DMS 273 (cell line): ENCODE measurements around the gene RNF213.
"Not testable (repeated sequence)": the region's sequence is repeated elsewhere in the genome, so short reads cannot be mapped to it uniquely, and the experiment has no call there.

Source experiments
- DNase-seq: peaks from one replicate; lab custom pipeline; 2025; ENCODE audit not compliant: unreplicated experiment; lab: John Stamatoyannopoulos, UW

The RNF213 gene

DNA sequence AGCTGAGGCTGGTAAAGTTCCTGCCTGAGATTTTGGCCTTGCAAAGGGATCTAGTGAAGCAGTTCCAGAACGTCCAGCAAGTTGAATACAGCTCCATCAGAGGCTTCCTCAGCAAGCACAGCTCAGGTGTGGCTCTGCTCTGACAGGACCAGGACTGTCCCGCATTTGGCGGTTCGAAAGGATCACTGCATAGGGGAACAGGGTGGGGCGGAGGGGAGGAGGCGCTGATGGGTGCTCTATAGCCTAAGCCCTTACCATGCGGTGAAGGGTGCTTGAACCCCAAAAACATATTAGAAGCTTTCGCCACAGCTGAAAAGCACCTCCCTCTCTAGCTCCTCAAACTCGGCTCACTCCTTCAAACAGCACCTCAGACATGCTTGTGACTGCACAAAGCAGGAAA is 124.4 kb downstream of the RNF213 start:
- DNase-seq = no peak

DNA sequence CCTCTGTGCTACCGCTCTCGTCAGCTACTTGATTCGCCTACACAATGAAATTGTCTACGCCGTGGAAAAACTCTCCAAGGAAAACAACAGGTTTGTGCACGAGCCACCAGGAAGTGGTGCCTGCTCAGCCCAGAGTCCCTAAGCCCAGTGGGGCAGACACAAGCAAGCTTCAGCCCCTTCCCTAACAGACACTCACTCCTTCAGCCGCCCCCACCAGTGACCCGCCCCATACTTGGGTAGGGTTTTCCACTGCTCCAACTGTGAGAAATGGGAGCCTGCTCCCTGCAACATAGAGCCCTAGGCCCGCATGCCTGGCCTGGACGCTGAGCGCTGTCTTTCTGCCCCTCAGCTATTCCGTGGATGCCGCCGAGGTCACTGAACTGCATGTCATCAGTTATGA is 125.7 kb downstream of the RNF213 start:
- no peak for DNase-seq

DNA sequence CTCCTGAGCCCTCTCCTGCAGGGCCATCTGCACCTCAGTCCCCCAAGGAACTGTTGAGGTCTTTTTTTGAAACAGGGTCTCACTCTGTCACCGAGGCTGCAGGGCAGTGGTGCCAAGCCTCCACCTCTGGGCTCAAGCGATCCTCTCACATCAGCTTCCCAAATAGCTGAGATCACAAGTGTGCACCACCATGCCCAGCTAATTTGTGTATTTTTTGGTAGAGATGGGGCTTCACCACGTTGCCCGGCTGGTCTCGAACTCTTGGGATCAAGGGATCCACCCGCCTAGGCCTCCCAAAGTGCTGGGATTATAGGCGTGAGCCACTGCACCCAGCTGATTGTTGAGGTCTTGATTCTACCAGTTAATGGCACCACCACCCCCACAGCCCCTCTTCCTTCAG is 126.4 kb downstream of the RNF213 start:
- no peak for DNase-seq

DNA sequence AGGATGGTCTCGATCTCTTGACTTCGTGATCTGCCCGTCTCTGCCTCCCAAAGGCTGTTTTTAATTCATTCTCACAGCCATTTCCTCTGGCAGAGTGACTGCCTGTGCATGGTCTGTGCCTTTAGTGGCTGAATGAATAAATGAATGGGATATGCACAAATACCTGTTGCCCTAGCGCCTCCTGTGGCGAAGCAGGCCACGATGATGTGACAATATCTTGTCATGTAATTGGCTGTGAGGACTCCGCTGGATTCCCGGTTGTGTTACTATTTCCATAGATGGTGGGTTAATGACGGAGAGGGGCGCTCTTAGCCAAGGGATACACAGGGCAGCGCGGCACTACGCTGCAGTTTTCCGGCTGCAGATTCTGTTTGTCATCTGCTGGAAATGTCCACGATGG is 127.5 kb downstream of the RNF213 start:
- no peak for DNase-seq

DNA sequence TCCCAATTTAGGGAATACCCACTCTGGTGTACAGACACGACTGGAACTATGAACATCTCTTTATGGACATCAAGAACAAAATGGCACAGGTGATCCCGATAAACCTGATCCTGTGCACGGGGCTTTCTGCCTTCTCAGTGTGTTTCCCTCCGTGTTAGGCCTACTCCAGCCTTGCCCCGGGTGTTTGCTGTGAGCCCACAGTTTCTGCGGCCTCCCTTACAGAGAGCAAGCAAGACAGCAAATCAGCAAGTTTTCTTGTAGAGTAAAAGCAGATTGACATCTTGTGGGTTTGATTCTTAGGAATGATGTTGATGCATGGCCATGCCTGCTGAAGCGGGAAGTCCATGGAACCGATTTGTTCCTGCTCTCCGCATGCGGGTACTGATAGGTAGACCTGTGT is 127.9 kb downstream of the RNF213 start:
- no peak for DNase-seq

DNA sequence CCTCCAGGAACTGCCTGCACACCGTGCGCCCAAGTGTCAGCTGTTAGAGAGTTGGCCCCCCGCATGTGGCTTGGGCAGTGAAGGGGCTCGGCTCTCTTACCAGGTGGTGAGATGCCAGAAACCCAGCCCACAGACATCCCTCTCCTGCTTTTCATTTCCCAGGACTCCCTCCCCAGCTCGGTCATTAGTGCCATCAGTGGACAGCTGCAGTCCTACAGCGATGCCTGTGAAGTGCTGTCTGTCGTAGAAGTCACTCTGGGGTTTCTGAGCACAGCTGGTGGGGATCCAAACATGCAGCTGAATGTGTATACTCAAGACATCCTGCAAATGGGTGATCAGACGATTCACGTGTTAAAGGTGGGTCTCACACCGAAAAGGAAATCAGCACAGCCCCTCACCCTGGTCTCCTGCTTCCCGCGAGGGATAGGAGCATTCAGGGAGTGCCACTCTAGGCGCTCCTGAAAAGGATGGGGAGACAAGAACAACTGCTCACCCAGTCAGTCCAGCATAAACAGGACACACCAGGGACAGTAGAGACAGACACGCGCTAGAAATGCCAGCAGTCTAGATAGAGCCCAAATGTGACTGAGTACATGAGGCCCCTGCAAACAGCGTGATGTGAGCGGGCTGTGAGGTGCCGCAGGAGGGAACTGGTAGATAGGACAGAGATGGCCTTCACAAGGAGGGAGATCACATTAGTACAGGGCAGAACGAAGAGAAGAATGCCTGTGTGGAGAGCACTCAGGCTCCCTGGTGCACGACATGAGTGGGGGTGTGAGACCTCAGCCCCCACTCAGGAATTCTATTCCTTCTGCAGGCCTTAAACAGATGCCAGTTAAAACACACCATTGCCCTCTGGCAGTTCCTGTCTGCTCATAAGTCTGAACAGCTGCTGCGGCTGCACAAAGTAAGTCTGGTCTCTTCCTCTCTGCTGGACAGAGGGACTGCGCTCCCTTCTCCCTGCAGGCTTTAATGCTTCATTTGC is 128.7 kb downstream of the RNF213 start:
- no peak for DNase-seq

DNA sequence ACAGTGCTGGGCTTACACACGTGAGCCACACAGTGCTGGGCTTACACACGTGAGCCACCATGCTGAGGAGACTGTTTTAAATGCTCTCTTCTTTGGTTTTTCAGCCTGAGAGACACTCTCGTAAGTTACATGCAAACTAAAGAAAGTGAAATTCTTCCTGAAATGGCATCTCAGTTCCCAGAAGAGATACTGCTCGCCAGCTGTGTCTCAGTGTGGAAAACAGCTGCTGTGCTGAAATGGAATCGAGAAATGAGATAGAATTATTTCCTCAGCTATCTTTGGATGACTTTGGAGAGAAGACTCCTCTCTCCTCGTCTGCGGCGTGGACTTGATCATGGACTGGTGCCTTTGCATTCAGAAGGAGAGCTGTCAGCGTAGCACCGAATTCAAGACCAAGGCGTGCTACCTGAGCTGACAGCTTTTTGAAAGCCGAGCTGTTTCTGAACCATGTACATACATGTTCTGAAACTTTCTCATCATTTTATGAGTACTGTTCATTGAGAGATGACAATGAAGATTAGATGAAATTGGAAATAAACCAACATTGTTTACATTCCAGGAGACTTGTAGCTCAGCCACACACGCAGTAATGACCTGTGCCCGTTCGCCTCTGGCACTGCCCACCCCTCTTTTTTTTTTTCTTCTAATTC is 132.7 kb downstream of the RNF213 start:
- no peak for DNase-seq

DNA sequence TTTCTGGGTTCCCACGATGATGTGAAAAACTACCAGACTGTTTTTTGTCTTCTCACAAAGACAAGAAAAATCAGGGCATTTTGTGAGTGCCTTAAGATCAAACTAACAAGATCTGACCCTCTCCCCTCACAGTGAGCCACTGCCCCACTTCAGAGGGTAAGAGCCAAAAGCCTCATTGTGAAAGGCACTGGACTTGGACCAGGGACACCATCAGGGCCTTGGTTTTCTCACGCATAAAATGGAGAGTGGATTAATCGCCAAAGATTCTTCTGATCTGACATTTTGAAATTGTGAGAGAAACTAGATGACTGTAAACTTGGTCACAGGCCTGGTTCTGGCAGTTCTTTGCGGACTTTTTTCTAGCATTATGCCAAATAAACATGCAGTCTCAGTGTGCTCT is 133.3 kb downstream of the RNF213 start:
- no peak for DNase-seq

DNA sequence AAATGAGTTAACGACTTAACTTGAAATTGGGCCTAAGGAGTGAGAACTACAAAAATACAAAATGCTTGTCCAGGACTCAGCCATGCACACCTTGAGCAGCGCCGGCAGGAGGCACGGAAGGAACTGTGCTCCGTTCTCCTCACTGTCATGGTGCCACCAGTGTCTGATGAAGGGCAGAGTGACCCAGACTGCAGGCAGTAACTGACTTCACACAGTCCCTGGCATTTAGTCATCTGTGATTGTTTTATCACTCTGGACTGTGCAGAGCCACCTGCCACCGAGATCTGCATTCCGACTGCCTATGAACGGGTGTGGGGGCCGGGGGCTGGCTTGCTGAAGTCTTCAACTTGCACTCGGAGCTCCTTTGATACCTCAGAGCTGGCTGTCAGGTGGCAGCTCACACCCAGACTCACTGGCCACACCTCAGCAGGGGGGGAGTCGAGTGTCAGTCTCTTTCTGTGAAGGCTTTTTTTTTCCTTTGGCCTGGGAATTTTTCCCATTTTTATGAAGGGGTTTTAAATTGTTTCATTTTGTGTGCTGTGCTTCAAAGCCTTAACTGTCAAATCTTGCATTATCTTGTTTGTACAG is 134.1 kb downstream of the RNF213 start:
- DNase-seq = no peak

DNA sequence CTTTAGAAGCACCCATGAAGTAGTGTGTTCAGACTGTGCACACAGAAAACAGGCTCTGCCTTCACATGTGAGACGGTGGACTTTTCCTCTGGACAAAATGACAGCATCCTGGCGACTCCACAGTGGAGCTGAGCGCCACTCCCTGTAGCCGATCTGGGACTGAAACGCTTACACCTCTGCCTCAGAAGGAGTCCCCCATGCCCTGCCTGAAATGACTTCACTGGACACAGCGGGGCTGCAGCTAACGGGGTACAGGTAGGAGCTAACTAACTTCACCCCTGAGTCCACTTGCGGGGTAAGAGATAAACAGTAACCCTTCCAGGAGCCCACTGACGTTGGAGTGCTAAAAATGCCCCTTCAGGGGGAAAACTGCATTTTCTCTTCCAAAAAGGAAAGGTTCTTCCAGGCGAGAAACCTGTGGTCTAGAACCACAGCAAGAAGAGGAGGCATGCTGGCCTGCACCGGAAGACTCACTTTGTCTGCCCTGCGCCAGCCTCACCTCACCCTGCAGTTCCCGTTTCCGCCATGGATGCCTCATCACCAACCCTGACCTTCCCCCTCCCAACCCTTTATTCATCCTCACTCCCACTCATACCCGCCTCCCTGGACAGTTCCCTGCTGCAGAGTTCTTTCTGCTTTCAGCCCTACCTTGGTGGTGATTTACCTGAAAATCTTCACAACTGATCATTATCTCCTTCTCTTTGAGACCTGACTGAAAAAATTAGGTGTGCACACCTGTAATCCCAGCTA is 134.9 kb downstream of the RNF213 start:
- peak; percentile 16 for DNase-seq

DNA sequence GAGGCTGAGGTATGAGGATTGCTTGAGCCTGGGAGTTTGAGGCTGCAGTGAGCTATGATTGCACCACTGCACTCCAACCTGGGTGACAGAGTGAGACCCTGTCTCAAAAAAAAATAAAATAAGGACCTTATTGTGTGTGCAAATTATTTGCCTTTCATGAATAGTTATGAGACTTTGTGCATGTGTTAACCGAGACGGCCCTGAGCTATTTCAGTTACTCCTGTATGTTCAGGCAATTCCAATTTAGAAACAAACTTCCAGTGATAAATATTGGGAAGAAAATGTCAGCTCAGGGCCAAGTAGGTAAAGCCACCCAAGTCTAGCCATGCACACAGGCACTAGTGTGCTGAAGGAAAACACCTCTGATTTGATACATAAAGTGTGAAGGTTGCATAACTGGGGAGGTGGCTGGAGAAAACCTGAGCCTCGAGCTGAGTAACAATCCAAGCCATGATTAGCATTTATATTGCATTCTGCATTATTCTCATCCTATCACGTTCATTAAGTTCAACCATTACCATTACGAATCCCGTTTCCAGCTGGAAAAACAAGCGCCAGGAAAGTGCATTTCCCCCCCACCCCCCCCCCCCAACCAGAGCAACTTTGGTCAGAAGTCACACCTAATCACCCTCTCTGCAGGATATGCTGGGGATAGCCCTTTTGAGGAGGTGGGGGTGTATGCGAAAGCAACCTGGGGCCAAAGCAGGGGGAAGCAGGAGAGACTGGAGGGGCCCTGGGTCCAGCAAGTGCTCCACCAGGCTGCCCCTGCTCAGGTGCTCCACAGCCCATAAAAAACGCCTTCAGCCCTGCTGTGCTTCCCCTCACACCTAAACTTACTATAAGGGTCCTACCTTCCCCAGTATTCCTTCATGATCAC is 135.7 kb downstream of the RNF213 start:
- no peak for DNase-seq

DNA sequence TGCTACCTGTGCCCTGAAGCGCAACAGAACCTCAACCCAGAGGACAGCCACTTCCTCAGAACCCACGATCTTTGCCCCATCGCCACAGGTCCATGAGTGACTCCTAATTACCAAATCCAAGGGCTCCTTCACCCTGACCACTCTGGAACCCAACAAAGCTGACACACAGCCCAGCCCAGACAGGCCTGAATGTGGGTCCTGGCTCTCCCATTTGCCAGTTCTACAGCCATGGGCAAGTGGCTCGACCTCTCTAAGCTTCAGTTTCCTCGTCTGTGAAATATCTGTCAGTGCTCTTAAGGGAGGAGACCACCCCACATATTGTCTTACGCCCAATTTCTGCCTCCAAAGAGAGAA is 136.4 kb downstream of the RNF213 start:
- DNase-seq = no peak

DNA sequence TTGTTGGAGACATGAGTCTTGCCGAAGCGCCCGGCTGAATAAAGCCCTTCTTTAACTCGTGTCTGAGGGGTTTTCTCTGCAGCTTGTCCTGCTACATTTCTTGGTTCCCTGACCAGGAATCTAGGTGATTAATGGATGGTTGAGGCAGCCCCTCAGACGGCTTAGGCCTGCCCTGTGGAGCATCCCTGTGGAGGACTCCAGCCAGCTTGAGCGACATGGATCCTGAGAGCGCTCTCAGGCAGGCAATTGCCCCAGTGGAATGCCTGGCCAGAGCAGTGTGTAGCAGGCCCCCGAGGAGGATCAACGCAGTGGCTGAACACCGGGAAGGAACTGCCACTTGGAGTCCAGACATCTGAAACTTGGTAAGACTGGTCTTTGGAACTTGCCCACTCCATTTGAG is 137.0 kb downstream of the RNF213 start:
- DNase-seq = no peak

DNA sequence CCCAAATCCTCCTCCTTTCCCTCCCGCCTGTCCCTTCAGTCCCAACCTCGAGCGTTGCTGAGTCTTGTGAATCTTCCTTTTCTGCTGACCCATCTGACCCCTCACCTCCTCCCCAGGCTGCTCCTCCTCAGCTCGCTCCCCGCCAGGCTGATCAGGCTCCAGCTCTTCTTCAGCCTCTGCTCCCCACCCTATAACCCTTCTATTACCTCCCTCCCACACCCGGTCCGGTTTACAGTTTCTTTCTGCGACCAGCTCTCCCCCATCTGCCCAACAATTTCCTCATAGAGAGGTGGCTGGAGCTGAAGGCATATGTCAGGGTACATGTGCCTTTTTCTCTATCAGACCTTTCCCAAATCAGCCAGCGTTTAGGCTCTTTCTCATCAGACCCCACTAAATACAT is 140.4 kb downstream of the RNF213 start:
- DNase-seq = peak; percentile 85

DNA sequence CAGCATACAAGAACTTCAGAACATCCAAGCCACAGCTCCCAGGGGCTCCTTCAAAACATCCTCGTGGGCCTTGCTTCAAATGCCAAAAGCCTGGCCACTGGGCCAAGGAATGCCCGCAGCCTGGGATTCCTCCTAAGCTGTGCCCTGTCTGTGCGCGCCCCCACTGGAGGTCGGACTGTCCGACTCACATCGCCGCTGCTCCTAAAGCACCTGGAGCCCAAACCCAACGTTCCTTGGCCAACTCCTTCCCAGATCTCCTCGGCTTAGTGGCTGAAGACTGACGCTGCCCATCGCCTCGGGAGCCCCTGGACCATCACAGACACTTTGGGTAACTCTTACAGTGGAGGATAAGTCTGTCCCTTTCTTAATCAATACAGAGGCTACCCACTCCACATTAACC is 141.4 kb downstream of the RNF213 start:
- DNase-seq = not testable (repeated sequence)

DNA sequence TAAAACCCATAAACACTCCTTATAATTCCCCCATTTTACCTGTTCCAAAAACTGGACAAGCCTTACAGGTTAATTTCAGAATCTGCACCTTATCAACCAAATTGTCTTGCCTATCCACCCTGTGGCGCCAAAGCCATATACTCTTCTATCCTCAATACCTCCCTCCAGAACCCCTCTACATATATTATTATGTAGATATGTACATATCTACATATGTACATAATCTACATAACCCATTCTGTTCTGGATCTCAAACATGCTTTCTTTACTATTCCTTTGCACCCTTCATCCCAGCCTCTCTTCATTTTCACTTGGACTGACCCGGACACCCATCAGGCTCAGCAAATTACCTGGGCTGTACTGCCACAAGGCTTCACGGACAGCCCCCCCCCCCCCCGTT is 142.3 kb downstream of the RNF213 start:
- DNase-seq = no peak

DNA sequence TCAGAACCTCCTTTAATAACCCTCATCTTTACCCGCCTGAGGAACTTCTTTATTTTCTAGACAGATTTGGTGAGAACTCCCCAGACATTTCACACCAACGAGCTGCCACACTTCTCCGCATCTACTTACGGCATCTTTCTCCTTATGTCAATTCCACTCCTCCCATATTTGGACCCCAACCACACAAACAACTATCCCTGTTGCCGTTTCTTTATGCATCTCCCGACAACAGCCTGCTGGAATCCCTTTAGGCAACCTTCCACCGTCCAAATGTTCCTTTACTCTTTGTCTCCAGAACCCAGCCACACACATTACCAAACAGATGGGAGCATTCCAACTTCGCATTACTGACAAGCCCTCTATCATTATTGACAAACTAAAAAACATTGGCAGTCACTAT is 145.5 kb downstream of the RNF213 start:
- DNase-seq = no peak

DNA sequence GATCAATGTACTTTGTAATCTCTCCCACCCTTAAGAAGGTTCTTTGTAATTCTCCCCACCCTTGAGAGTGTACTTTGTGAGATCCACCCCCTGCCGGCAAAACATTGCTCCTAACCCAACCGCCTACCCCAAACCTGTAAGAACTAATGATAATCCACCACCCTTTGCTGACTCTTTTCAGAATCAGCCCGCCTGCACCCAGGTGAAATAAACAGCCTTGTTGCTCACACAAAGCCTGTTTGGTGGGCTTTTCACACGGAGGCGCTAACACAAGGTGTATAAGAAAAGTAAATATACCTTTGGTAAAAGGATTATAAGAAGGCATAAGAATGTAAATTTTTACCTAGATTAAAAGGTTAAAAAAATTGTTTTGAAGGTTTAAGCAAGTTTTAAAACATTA is 147.3 kb downstream of the RNF213 start:
- DNase-seq = not testable (repeated sequence)

DNA sequence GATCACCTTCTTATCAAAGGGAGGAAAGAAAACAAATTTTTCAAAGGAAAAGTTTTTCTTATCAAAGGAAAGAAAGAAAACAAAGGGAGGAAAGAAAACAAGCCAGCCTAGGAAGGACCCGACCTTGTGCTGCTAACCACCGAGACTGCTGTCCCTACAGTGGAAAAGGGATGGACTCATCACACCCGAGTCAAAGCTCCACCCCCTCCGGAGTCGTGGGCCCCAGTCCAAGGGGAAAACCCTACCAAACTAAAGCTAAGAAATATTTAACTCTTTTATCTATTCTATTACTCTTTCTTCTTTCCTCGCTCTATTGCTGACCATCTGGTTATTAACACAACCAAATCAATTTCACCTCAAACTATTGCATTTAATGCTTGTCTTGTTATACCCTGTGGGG is 148.2 kb downstream of the RNF213 start:
- no peak for DNase-seq

DNA sequence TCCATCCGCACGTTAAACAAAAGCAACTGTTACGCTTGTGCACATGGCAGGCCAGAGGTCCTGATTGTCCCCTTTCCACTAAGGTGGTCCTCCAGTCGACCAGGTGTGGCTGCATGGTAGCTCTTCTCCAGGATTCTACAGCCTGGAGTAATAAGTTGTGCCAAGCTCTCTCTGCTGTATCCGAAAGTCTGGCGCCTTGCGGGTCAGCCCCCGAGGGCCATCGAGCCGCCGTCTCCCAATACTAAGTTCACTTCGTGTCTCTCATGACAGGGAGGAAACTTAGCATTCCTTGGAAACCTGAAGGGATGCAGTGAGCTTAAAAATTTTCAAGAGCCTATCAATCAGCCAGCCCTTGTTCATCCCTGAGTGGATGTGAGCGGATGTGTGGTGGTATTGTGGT is 149.0 kb downstream of the RNF213 start:
- DNase-seq = no peak
